ENCODE measurements around the gene XAB2.
"Not testable (repeated sequence)": the region's sequence is repeated elsewhere in the genome, so short reads cannot be mapped to it uniquely, and the experiment has no call there.

Gene XAB2

GRCh38 chr19:7578127-7578526 is 51.2 kb downstream of the XAB2 start:
- ChIA-PET POLR2A (no interaction called here), CTCF (interaction anchor here (1.3 to 2.3 kb wide), 2 partner anchors 9 to 103 kb away, joined by 4 to 18 read pairs; partner anchors contain the start of gene TRAPPC5)
- no peak overlapping the region for H3K4me3 ChIP-seq (ENCODE audit: low read depth, low read length)
- TF ChIP-seq, protein P1, sequence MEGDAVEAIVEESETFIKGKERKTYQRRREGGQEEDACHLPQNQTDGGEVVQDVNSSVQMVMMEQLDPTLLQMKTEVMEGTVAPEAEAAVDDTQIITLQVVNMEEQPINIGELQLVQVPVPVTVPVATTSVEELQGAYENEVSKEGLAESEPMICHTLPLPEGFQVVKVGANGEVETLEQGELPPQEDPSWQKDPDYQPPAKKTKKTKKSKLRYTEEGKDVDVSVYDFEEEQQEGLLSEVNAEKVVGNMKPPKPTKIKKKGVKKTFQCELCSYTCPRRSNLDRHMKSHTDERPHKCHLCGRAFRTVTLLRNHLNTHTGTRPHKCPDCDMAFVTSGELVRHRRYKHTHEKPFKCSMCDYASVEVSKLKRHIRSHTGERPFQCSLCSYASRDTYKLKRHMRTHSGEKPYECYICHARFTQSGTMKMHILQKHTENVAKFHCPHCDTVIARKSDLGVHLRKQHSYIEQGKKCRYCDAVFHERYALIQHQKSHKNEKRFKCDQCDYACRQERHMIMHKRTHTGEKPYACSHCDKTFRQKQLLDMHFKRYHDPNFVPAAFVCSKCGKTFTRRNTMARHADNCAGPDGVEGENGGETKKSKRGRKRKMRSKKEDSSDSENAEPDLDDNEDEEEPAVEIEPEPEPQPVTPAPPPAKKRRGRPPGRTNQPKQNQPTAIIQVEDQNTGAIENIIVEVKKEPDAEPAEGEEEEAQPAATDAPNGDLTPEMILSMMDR (IDR thresholded peaks at IDR 0.05; ENCODE audit: insufficient read depth, low read length, missing control alignments): no peak
- DNase-seq (ENCODE audit: low read depth, low spot score): no peak

GRCh38 chr19:7577422-7577821 is 51.9 kb downstream of the XAB2 start:
- POLR2A ChIA-PET; DNase-seq (ENCODE audit: low read depth, low spot score); H3K4me3 ChIP-seq (ENCODE audit: low read depth, low read length): not testable (repeated sequence)
- CTCF ChIA-PET: interaction anchor here (1.3 to 2.3 kb wide), 3 partner anchors 8 to 104 kb away, joined by 4 to 18 read pairs (median 8); partner anchors contain the start of gene TRAPPC5

DNA sequence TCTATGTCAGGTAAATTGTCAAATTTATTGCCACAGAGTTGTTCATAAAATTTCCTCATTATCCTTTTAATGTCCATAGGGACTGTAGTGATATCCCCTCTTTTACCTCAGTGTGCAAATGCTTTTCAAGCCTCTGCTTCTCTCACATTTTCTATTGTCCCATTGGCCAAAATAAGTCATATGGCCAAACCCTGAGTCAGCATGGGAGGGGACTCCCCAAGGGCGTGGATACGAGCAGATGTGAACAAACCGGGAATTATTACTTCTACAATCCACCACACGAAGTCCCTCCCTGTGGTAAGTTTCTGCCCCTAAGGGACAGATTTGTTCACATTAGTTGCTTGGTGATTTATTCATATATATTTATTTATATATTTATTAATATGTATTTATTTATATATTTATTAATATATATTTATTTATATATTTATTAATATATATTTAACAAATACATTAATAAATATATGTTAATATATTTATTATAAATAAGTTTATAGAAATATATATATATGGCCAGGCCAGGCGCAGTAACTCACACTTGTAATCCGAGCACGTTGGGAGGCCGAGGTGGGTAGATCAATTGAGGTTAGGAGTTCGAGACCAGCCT is 53.8 kb downstream of the XAB2 start:
- DNase-seq (ENCODE audit: low read depth, low spot score): no peak
- H3K4me3 ChIP-seq (ENCODE audit: low read depth, low read length): no peak overlapping the region
- TF ChIP-seq, protein P1 (IDR thresholded peaks at IDR 0.05; ENCODE audit: insufficient read depth, low read length, missing control alignments): no peak
- ChIA-PET CTCF (no interaction called here), POLR2A (no interaction called here)

DNA sequence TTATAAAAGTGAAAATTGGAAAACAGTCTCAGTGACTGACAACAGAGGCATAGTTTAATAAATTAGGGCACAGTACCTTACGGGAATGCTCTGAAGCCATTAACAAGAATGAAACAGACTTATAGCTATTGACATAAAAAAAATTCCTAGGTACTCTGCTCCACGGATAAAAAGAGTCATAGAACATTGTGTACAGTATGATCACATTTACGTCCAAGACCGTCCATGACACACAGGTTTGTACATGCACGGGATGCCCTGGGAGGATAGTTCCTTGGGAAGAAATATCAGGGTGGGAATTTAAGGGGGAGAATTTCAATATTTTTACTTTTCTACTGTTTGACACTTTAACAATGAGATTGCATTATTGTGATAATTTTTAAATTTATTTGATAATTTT is 58.6 kb downstream of the XAB2 start:
- CTCF ChIA-PET: interaction anchor here (1.5 to 3.0 kb wide), 3 partner anchors 90 to 229 kb away, joined by 3 to 14 read pairs (median 8); partner anchors contain the start of gene TRAPPC5
- TF ChIP-seq, protein P1 (IDR thresholded peaks at IDR 0.05; ENCODE audit: insufficient read depth, low read length, missing control alignments): no peak
- DNase-seq (ENCODE audit: low read depth, low spot score): no peak
- H3K4me3 ChIP-seq (ENCODE audit: low read depth, low read length): no peak overlapping the region
- POLR2A ChIA-PET: no interaction called here

All from AG04449 (cell line).